Measurements from ENCODE around the gene BTBD8.

DNA sequence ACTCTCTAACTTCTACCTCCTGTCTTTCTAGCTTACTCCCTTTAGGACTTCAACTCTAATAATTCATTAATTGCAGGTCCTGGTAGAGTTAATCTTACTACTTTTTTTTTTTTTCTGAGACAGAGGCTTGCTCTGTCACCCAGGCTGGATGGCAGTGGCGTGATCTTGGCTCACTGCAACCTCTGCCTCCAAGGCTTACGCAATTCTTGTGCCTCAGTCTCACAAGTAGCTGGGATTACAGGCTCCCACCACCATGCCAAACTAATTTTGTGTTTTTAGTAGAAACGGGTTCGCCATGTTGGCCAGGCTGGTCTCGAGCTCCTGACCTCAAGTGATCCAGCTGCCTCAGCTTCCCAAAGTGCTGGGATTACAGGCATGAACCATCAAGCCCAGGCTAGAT, 15.7 kb downstream of the BTBD8 start:
- TF ChIP-seq, protein P1, sequence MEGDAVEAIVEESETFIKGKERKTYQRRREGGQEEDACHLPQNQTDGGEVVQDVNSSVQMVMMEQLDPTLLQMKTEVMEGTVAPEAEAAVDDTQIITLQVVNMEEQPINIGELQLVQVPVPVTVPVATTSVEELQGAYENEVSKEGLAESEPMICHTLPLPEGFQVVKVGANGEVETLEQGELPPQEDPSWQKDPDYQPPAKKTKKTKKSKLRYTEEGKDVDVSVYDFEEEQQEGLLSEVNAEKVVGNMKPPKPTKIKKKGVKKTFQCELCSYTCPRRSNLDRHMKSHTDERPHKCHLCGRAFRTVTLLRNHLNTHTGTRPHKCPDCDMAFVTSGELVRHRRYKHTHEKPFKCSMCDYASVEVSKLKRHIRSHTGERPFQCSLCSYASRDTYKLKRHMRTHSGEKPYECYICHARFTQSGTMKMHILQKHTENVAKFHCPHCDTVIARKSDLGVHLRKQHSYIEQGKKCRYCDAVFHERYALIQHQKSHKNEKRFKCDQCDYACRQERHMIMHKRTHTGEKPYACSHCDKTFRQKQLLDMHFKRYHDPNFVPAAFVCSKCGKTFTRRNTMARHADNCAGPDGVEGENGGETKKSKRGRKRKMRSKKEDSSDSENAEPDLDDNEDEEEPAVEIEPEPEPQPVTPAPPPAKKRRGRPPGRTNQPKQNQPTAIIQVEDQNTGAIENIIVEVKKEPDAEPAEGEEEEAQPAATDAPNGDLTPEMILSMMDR (IDR thresholded peaks at IDR 0.05 in 4 of 5, conservative IDR thresholded peaks at IDR 0.05 in 1 of 5), result no peak
- TF ChIP-seq POLR2A (IDR thresholded peaks at IDR 0.05), result no peak

All from gastrocnemius medialis (tissue), 4 donors.